ENCODE results near the gene CLDN14.
"Not testable (repeated sequence)": the region's sequence is repeated elsewhere in the genome, so short reads cannot be mapped to it uniquely, and the experiment has no call there.

CLDN14 gene

GRCh38 chr21:36501589-36501892 is 21.6 kb upstream of the CLDN14 start:
- DNase-seq (ENCODE audit: low spot score), result no peak

- no peak for DNase-seq (ENCODE audit: low spot score)
Measured at GRCh38 chr21:36499578-36500471, 19.9 kb upstream of the CLDN14 start.

DNA sequence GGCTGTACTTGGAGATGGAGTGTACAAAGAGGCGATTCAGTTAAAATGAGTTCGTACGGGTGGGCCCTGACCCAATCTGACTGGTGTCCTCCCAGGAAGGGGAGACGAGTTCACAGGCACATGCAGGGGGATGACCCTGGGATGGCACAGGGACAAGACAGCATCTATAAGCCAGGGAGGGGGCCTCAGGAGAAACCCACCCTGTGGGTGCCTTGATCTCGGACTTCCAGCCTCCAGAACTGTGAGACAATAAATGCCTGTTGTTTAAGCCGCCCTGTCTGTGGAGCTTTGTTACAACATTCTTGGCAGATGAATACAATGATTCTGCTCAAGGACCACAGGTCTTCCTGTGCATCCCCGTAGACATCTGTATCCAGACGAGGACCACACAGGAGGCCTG is 14.6 kb upstream of the CLDN14 start:
- DNase-seq (ENCODE audit: low spot score), result no peak

- DNase-seq (ENCODE audit: low spot score), result no peak
Measured at GRCh38 chr21:36491209-36491910, 11.4 kb upstream of the CLDN14 start.

- no peak for DNase-seq (ENCODE audit: low spot score)
Measured at GRCh38 chr21:36489776-36490165, 9.8 kb upstream of the CLDN14 start.

DNA sequence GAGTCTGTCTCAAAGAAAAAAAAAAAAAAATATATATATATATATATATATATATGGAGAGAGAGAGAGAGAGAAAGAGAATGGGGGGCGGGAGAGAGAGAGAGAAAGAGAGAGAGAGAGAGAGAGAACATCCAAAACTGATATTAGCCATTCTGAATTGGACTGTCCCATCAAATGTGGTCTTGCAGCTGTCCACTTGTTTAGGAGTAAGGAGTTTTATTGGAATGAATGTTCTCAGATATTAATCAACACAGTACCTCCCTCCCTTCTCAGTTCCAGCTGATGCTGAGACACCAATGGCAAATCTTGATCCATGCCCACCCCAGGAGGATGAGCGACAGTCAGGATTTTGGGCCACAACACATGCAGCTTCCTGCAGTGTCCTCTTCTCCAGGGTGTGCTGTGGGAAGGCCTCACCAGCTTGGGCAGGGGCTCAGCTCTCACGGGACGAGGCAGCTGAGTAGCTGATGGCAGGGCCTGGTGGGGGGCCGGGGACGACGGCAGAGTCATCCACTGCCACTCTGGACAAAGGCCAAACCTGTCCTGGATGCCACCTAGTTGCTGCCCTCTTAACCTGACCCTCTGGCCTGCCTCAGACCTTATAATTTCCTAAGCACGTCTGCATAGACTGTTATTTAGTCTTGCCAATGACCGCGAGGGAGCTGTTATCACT is 9.3 kb upstream of the CLDN14 start:
- no peak for DNase-seq (ENCODE audit: low spot score)

- DNase-seq (ENCODE audit: low spot score), result no peak
Measured at GRCh38 chr21:36487641-36488307, 7.9 kb upstream of the CLDN14 start.

DNA sequence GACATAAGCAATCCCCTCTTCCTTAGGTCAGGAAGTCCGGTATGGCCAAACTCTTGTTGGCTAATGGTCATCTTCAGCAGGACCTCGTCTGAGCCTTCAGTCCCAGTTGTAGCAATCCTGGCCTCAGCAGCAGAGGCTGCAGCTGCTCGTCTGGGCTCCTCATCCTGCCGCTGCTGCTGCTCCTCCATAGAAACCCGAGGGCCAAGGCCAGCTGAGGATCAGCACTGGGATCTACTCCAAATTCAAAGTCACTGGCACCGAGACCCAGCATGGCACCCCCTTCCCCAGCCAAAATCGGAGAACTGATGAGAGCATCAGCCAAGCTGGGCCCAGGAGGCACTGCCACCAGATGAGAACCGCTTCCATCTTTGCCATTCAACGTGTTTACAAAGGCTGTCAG is 6.3 kb upstream of the CLDN14 start:
- DNase-seq (ENCODE audit: low spot score), result no peak

DNA sequence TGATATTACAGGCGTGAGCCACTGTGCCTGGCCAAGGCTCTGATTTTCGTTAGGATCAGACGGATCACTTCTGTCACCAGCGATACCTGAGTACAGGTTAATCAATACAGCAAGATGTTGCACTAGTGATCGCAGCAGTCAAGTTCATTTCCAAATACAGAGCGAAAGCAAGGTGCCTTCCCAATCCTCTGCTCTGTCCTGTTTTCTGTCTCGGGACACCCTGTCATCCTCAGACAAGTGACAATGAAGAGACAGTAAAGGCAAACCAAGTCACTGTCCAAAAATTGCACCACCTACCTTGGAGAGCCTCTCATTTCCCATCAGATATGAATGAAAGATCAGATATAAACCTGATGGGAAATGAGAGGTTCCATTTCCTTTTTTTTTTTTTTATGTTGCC is 5.6 kb upstream of the CLDN14 start:
- DNase-seq (ENCODE audit: low spot score), result no peak

DNA sequence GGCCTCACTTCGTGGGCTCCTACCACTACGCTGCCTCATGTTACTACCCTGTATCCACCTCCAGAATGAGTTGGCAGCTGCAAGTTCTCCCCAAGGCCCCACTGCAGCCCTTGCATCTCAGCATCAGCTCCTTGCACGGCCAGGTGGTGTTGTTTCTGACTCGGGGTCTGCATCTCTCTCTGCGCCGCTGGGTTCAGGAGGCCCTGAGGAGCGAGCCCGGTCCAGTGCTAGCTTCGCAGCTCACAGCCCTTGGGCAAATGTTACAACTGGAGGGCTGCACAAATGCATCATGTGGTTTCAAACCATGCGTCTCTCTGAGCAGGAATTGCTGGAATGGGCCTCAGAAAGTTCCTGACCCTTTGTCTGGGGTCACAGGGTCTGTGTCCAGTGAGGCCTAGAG is 3.2 kb upstream of the CLDN14 start:
- DNase-seq (ENCODE audit: low spot score), result no peak

GRCh38 chr21:36482673-36483072 is 2.8 kb upstream of the CLDN14 start:
- no peak for DNase-seq (ENCODE audit: low spot score)

DNA sequence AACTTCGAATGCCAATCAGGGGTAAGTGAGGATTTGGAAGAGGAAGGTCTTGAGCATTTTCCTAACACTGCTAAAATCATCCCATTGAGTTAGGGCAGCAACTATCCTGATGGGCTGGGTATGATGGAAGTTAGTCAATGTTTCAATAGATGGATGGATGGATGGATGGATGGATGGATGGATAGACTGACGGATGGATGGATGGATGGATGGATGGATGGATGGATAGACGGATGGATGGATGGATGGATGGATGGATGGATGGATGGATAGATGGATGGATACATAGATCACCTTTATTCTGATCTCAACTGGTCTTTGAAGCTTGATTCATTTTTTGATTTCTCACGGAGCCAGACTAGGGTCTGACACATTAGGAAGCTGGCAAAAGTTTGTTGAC is 2.3 kb upstream of the CLDN14 start:
- DNase-seq (ENCODE audit: low spot score), result no peak

- DNase-seq (ENCODE audit: low spot score), result no peak
Measured at GRCh38 chr21:36481639-36482038, 1.7 kb upstream of the CLDN14 start.

DNA sequence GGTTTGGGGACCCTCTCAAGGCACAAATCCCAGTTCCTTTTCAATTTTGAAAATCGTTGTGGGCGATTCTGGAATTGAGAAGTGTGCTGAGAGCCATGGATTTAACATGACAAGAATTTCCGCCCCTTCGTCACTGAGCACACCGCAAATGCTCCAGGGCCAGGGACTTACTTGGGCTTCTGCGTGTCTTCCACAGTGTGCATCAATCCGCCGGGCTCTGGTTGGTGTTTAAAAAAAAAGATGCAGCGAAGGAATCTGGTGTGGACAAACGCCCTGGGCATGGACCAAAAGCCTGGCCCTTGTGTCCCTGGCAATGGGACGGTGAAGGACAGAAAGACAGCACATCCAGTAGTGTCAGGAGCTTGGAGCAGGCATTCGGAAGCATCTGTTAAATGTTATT is 696 bp upstream of the CLDN14 start:
- no peak for DNase-seq (ENCODE audit: low spot score)

- DNase-seq (ENCODE audit: low spot score), result no peak
Measured at GRCh38 chr21:36478941-36479340, 981 bp downstream of the CLDN14 start.

DNA sequence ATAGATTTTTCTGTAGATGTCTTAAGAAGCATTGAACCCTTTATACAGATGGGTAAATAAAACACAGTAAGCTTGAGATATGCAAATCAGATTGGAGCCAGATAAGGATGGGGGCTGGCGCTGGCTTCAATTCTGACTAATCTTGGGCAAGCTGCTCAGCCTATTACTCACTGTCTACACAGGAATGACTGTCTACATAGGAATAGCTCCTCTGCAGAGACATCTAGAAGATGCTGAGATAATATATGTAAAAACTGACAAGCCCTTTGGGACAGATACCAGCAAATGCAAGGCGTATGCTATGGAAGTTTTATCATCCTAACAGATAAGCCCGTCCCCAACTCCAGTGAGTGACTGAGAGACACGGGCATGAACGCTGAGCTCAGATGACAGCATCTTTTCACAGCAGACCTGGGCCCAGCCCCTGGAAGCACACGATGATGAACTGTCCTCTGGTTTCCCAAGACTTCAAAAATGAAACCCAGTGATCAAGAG is 1.7 kb downstream of the CLDN14 start:
- no peak for DNase-seq (ENCODE audit: low spot score)

DNA sequence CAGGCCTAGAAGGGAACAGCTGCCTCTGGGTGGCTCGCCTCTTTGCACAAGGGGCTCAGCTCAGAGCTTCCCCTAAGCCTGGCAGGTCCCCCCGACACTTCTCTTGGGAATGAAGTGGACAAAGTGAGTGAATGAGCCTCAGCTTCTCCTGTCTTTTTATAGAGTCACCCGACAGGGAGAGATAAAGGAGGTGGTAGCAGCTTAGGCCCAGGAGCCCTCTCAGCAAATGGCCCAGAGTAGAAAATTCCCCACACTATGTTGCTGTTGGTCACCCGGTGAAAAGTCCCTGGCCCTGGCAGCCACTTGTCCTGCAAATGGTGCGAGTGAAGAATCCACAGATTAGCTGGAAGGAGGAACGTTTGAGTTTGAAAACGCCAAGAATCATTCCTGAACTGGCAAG is 2.4 kb downstream of the CLDN14 start:
- no peak for DNase-seq (ENCODE audit: low spot score)

- no peak for DNase-seq (ENCODE audit: low spot score)
Measured at GRCh38 chr21:36477001-36477400, 2.9 kb downstream of the CLDN14 start.

DNA sequence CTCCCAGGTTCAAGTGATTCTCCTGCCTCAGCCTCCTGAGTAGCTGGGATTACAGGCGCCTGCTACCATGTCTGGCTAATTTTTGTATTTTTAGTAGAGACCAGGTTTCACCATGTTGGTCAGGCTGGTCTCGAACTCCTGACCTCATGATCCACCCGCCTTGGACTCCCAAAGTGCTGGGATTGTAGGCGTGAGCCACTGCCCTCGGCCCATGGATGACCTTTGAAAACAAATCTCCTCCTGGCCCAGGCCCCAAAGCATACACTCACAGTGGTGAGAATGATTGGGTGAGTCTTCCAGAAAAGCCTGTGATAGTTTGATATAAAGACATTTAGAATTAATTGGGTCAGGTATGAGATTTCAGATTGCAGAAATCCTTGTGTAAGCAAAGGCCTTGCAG is 3.4 kb downstream of the CLDN14 start:
- not testable (repeated sequence) for DNase-seq (ENCODE audit: low spot score)

DNA sequence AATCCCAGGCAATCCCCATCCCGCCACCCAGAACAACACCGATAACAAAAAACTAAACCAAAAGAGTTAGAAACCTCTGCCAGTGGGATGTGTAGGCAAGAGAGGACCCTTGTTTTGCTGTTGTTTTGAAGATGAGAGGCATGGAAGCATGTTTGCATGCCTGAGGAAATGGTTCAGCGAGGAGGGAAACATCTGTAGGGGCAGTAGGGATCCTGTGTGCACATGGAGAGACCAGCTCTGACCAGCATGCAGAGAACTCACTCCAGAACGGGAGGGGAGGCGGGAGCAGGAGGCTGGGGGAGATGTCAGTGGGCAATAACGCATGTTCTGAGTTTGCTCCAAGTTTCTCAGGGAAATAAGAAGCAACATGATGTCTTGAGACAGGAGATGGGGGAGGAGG is 5.3 kb downstream of the CLDN14 start:
- no peak for DNase-seq (ENCODE audit: low spot score)

GRCh38 chr21:36473203-36473602 is 6.7 kb downstream of the CLDN14 start:
- no peak for DNase-seq (ENCODE audit: low spot score)

- DNase-seq (ENCODE audit: low spot score), result no peak
Measured at GRCh38 chr21:36472377-36472776, 7.5 kb downstream of the CLDN14 start.

Measured in CD4-positive, alpha-beta T cell treated with Interleukin-2 at 100 ng/mL for 4 hours (primary cell).